ENCODE results near the gene PLA2G1B. TPM values are rescaled to one million over a fixed set of nuclear protein-coding genes. Genes with fewer than 3 reads are reported as not detected.

PLA2G1B gene
- total and polyA plus RNA-seq, 2 of the 13 experiments (the other 11 are each of a cell fraction or from before 2014, with no cell fraction given): 0.33 to 1.4 TPM

DNA sequence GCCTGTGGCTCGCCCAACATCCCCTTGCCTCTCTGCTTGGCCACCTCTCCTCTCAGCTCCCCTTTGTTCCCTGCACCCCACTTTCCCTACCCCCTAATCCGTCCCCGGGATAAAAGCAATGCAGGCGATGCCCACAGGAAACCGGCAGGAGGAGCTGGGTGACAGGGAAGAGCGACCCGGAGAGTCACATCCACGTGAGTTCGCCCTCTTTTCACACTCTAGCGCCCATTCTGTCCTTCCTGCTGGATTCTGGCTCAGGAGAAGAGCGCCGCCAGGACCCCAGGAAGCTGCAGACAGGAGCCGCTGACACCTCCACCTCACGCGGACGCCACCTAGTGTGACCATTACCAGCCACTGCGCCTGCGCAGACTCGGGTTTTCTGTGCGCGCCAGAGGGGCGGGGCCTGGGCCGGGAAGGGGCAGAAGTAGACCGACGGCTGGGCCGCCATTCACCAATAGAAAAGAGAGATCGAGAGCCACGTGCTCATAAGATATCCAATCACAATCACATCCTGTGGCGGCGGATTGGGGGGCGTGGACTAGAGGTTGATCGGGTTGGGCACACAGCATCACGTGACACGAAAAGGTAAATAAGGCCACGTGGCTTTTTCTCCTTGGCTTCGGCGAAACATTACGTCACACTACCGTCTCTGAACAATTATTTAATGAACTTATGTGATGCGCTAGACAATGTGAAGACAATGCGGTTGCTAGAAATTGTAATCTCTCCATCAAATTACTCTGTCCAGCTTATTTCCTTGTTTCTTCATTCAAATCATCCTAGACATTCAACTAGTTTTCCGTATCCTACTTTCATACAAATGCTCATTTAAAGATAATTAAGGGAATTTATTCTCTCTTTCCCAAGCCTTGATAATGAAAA, 10.1 kb downstream of the PLA2G1B start (continued):
- TF ChIP-seq, protein P1, sequence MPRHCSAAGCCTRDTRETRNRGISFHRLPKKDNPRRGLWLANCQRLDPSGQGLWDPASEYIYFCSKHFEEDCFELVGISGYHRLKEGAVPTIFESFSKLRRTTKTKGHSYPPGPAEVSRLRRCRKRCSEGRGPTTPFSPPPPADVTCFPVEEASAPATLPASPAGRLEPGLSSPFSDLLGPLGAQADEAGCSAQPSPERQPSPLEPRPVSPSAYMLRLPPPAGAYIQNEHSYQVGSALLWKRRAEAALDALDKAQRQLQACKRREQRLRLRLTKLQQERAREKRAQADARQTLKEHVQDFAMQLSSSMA (CRISPR knock-in tag; IDR thresholded peaks at IDR 0.05): peak; percentile 89
- TF ChIP-seq ZNF567 (CRISPR knock-in tag; IDR thresholded peaks at IDR 0.05; ENCODE audit: borderline replicate concordance) (no peak; the same call in 1 of the 2 replicates), IKZF4 (CRISPR knock-in tag; IDR thresholded peaks at IDR 0.05; ENCODE audit: borderline replicate concordance, low read depth, not compliant biosample characterization) (peak; percentile 9), ELF1 (CRISPR knock-in tag; IDR thresholded peaks at IDR 0.05) (peak; percentile 72), ZNF570 (CRISPR knock-in tag; IDR thresholded peaks at IDR 0.05; ENCODE audit: borderline replicate concordance) (no peak), ZNF354B (CRISPR knock-in tag; IDR thresholded peaks at IDR 0.05) (no peak), ZNF549 (CRISPR knock-in tag; IDR thresholded peaks at IDR 0.05) (no peak), PAF1 (CRISPR knock-in tag; IDR thresholded peaks at IDR 0.05) (no peak), ZFYVE20 (CRISPR knock-in tag; IDR thresholded peaks at IDR 0.05; ENCODE audit: borderline replicate concordance, low read depth) (no peak), ZNF556 (CRISPR knock-in tag; IDR thresholded peaks at IDR 0.05; ENCODE audit: borderline replicate concordance) (no peak; the same call in 1 of the 2 replicates), SALL1 (CRISPR knock-in tag; IDR thresholded peaks at IDR 0.05) (peak; percentile 87), DNMT3B (CRISPR knock-in tag; conservative IDR thresholded peaks at IDR 0.05) (no peak), HDAC1 (CRISPR knock-in tag; IDR thresholded peaks at IDR 0.05) (peak; percentile 80)
- TF ChIP-seq, protein P2, sequence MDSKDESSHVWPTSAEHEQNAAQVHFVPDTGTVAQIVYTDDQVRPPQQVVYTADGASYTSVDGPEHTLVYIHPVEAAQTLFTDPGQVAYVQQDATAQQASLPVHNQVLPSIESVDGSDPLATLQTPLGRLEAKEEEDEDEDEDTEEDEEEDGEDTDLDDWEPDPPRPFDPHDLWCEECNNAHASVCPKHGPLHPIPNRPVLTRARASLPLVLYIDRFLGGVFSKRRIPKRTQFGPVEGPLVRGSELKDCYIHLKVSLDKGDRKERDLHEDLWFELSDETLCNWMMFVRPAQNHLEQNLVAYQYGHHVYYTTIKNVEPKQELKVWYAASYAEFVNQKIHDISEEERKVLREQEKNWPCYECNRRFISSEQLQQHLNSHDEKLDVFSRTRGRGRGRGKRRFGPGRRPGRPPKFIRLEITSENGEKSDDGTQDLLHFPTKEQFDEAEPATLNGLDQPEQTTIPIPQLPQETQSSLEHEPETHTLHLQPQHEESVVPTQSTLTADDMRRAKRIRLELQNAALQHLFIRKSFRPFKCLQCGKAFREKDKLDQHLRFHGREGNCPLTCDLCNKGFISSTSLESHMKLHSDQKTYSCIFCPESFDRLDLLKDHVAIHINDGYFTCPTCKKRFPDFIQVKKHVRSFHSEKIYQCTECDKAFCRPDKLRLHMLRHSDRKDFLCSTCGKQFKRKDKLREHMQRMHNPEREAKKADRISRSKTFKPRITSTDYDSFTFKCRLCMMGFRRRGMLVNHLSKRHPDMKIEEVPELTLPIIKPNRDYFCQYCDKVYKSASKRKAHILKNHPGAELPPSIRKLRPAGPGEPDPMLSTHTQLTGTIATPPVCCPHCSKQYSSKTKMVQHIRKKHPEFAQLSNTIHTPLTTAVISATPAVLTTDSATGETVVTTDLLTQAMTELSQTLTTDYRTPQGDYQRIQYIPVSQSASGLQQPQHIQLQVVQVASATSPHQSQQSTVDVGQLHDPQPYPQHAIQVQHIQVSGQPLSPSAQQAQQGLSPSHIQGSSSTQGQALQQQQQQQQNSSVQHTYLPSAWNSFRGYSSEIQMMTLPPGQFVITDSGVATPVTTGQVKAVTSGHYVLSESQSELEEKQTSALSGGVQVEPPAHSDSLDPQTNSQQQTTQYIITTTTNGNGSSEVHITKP (CRISPR knock-in tag; IDR thresholded peaks at IDR 0.05; ENCODE audit: low read depth): 0 out of 2 replicates have a peak, but pooled peaks have one; percentile 38
- TF ChIP-seq, protein P3, sequence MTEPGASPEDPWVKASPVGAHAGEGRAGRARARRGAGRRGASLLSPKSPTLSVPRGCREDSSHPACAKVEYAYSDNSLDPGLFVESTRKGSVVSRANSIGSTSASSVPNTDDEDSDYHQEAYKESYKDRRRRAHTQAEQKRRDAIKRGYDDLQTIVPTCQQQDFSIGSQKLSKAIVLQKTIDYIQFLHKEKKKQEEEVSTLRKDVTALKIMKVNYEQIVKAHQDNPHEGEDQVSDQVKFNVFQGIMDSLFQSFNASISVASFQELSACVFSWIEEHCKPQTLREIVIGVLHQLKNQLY (CRISPR knock-in tag; IDR thresholded peaks at IDR 0.05): peak; percentile 76; the same call in 1 of the 2 replicates
- TF ChIP-seq, protein P4, sequence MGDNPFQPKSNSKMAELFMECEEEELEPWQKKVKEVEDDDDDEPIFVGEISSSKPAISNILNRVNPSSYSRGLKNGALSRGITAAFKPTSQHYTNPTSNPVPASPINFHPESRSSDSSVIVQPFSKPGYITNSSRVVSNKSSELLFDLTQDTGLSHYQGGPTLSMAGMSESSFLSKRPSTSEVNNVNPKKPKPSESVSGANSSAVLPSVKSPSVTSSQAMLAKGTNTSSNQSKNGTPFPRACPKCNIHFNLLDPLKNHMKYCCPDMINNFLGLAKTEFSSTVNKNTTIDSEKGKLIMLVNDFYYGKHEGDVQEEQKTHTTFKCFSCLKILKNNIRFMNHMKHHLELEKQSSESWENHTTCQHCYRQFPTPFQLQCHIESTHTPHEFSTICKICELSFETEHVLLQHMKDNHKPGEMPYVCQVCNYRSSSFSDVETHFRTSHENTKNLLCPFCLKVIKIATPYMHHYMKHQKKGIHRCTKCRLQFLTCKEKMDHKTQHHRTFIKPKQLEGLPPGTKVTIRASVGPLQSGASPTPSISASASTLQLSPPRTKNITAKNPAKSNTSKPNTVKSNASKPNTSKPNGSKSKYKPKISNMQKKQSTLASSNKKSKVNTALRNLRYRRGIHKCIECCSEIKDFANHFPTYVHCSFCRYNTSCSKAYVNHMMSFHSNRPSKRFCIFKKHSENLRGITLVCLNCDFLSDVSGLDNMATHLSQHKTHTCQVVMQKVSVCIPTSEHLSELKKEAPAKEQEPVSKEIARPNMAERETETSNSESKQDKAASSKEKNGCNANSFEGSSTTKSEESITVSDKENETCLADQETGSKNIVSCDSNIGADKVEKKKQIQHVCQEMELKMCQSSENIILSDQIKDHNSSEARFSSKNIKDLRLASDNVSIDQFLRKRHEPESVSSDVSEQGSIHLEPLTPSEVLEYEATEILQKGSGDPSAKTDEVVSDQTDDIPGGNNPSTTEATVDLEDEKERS (CRISPR knock-in tag; IDR thresholded peaks at IDR 0.05): peak; percentile 25; the same call in 1 of the 2 replicates
- TF ChIP-seq, protein P5, sequence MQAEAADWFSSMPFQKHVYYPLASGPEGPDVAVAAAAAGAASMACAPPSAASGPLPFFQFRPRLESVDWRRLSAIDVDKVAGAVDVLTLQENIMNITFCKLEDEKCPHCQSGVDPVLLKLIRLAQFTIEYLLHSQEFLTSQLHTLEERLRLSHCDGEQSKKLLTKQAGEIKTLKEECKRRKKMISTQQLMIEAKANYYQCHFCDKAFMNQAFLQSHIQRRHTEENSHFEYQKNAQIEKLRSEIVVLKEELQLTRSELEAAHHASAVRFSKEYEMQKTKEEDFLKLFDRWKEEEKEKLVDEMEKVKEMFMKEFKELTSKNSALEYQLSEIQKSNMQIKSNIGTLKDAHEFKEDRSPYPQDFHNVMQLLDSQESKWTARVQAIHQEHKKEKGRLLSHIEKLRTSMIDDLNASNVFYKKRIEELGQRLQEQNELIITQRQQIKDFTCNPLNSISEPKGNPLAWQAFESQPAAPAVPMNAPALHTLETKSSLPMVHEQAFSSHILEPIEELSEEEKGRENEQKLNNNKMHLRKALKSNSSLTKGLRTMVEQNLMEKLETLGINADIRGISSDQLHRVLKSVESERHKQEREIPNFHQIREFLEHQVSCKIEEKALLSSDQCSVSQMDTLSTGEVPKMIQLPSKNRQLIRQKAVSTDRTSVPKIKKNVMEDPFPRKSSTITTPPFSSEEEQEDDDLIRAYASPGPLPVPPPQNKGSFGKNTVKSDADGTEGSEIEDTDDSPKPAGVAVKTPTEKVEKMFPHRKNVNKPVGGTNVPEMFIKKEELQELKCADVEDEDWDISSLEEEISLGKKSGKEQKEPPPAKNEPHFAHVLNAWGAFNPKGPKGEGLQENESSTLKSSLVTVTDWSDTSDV (CRISPR knock-in tag; IDR thresholded peaks at IDR 0.05): no peak
